Astrocyte of the spinal cord (primary cell): Measurements from ENCODE around the gene ZNF324.

Source experiments
- DNase-seq: peaks from one replicate; pipeline ENCODE4 v3.0.0; 2011; ENCODE audit warnings: low read depth, low spot score
- H3K4me3 ChIP-seq: 2 replicates; pipeline ENCODE4 v1.5.1; 2011; ENCODE audit warnings: low read depth, mild to moderate bottlenecking, low read length, moderate library complexity
- CTCF ChIP-seq: IDR thresholded peaks from 2 replicates; pipeline ENCODE4 v1.5.1; 2012; ENCODE audit warnings: low read depth, mild to moderate bottlenecking, low read length, inconsistent platforms
- in situ Hi-C: cut with HindIII; loops from 2 replicates; pipeline ENCODE4 v1.10.0; 2017; ENCODE audit warnings: low sequenced_read_pairs

Gene ZNF324

GRCh38 chr19:58450856-58451357 lies 16.0 kb upstream of the ZNF324 start:
- H3K4me3 ChIP-seq: peak overlapping the region; percentile 63
- in situ Hi-C loops: no loop called here
- DNase-seq: no peak
- no peak for TF ChIP-seq CTCF

- TF ChIP-seq CTCF: no peak
- DNase-seq: peak; percentile 94
- H3K4me3 ChIP-seq: peak within 1 kb of the TSS; percentile 63
- in situ Hi-C loops: no loop called here
These were observed 15.3 kb upstream of the ZNF324 start, which contains the start of gene ZNF324B for GRCh38 chr19:58451358-58452101. TSS of gene ZNF324B (plus strand) at chr19:58451622. CDS start at chr19:58453702, 2,080 bp downstream.

- no peak overlapping the region for H3K4me3 ChIP-seq
- no peak for TF ChIP-seq CTCF
- in situ Hi-C loops: no loop called here
- no peak for DNase-seq
These were observed 13.1 kb upstream of the ZNF324 start for GRCh38 chr19:58453743-58454142.

- TF ChIP-seq CTCF: no peak
- DNase-seq: no peak
- in situ Hi-C loops: no loop called here
- no peak overlapping the region for H3K4me3 ChIP-seq
These were observed 11.6 kb upstream of the ZNF324 start for GRCh38 chr19:58455306-58455705.

- TF ChIP-seq CTCF: no peak
- in situ Hi-C loops: no loop called here
- DNase-seq: no peak
- no peak overlapping the region for H3K4me3 ChIP-seq
These were observed 10.8 kb upstream of the ZNF324 start for GRCh38 chr19:58456111-58456510.

- DNase-seq: no peak
- H3K4me3 ChIP-seq: no peak overlapping the region
- no peak for TF ChIP-seq CTCF
- in situ Hi-C loops: no loop called here
These were observed 6.8 kb upstream of the ZNF324 start for GRCh38 chr19:58460039-58460438.
